Smooth muscle cell (in vitro differentiated cells): ENCODE measurements around the gene IDH2. TPM values are rescaled to one million over a fixed set of nuclear protein-coding genes. Genes with fewer than 3 reads are reported as not detected.

Experiments used
- DNase-seq: peaks from one replicate; lab custom pipeline; 2025; ENCODE audit not compliant: unreplicated experiment; lab: John Stamatoyannopoulos, UW
- H2AFZ ChIP-seq: fragments of 200-600 bp; sonication (generic); 2 replicates; pipeline ENCODE4 v1.6.0; 2016; ENCODE audit warnings: antibody characterized with exemption, low read depth, mild to moderate bottlenecking
- H3F3A ChIP-seq: fragments of 200-600 bp; sonication (generic); 2 replicates; pipeline ENCODE4 v1.6.0; 2017; ENCODE audit warnings: antibody characterized with exemption, low read depth
- H3K27ac ChIP-seq: fragments of 200-600 bp; sonication (generic); 2 replicates; pipeline ENCODE4 v1.5.1; 2016; ENCODE audit warnings: low read depth, mild to moderate bottlenecking
- H3K27me3 ChIP-seq: fragments of 200-600 bp; sonication (generic); 2 replicates; pipeline ENCODE4 v1.6.1; 2016; ENCODE audit warnings: low read depth, mild to moderate bottlenecking
- H3K36me3 ChIP-seq: fragments of 200-600 bp; sonication (generic); 2 replicates; pipeline ENCODE4 v1.5.1; 2016; ENCODE audit warnings: low read depth
- H3K4me1 ChIP-seq: fragments of 200-600 bp; sonication (generic); 2 replicates; pipeline ENCODE4 v1.5.1; 2016; ENCODE audit warnings: low read depth
- H3K4me2 ChIP-seq: fragments of 200-600 bp; sonication (generic); 2 replicates; pipeline ENCODE4 v1.6.0; 2016; ENCODE audit warnings: mild to moderate bottlenecking
- H3K4me3 ChIP-seq: fragments of 200-600 bp; sonication (generic); 2 replicates; pipeline ENCODE4 v1.5.1; 2016; ENCODE audit warnings: mild to moderate bottlenecking
- H3K79me2 ChIP-seq: fragments of 200-600 bp; sonication (generic); 2 replicates; pipeline ENCODE4 v1.6.0; 2016; ENCODE audit warnings: low read depth, mild to moderate bottlenecking
- H3K9ac ChIP-seq: fragments of 200-600 bp; sonication (generic); 2 replicates; pipeline ENCODE4 v1.6.0; 2016; ENCODE audit warnings: low read depth
- H3K9me3 ChIP-seq: fragments of 200-600 bp; sonication (generic); replicated peaks from 2 replicates; pipeline ENCODE4 v1.5.1; 2016; ENCODE audit warnings: low read depth
- H4K20me1 ChIP-seq: fragments of 200-600 bp; sonication (generic); 2 replicates; pipeline ENCODE4 v1.6.0; 2016; ENCODE audit warnings: low read depth
- CTCF ChIP-seq: fragments of 200-600 bp; sonication (generic); IDR thresholded peaks from 2 replicates; pipeline ENCODE4 v1.5.1; 2017; ENCODE audit warnings: borderline replicate concordance, mild to moderate bottlenecking, antibody characterized with exemption; ENCODE audit not compliant: insufficient read depth, poor library complexity, severe bottlenecking
- WGBS: methylation state at CpG from one replicate; pipeline ENCODE4 v1.1.7; 2016; ENCODE audit warnings: low lambda C conversion rate; 5-methylcytosine and 5-hydroxymethylcytosine counted together
- polyA plus RNA-seq: library from polyadenylated mRNA; unstranded; fragments of >200 nt; fragmentation: Nextera tagmentation; extraction: Ambion mirVana; gene quantifications from 2 replicates; pipeline ENCODE4 v1.2.1, GENCODE V29; 2016
- total RNA-seq: library from RNA; depleted of rRNA; stranded (reverse); fragments of >200 nt; gene quantifications from 2 replicates; pipeline ENCODE4 v1.2.3, GENCODE V29; 2014

The IDH2 gene
- total and polyA plus RNA-seq, 2 experiments from 2014 or later, result 67.9 to 278 TPM

GRCh38 chr15:90042766-90043529, 59.3 kb downstream of the IDH2 start:
- H3K79me2 ChIP-seq, result peaks cover 15% of the 10 kb centered on the region
- H3K9me3 ChIP-seq, result no peaks in the 10 kb centered on the region
- DNase-seq, result no peak
- peaks cover 26% of the 10 kb centered on the region for H3K4me1 ChIP-seq
- no peak for TF ChIP-seq CTCF
- no peak overlapping the region for H2AFZ ChIP-seq
- H3K9ac ChIP-seq, result no peak overlapping the region
- H3K27me3 ChIP-seq, result no peaks in the 10 kb centered on the region
- peaks cover 39% of the 10 kb centered on the region for H4K20me1 ChIP-seq
- WGBS, result 93% methylated on average over 26 of the region's 27 CpGs
- H3K36me3 ChIP-seq, result no peaks in the 10 kb centered on the region
- no peaks in the 10 kb centered on the region for H3F3A ChIP-seq
- no peak overlapping the region for H3K4me2 ChIP-seq
- H3K4me3 ChIP-seq, result no peak overlapping the region
- no peak overlapping the region for H3K27ac ChIP-seq

- Histone ChIP-seq H4K20me1 (peaks cover 34% of the 10 kb centered on the region), H3K79me2 (peaks cover 20% of the 10 kb centered on the region), H3K27ac (no peak overlapping the region), H3K4me3 (no peak overlapping the region), H3K27me3 (no peaks in the 10 kb centered on the region), H3K36me3 (no peaks in the 10 kb centered on the region), H3K9ac (no peak overlapping the region), H3K9me3 (no peaks in the 10 kb centered on the region), H3F3A (no peaks in the 10 kb centered on the region), H3K4me2 (no peak overlapping the region), H2AFZ (no peak overlapping the region), H3K4me1 (peaks cover 30% of the 10 kb centered on the region)
- DNase-seq, result no peak
- TF ChIP-seq CTCF, result no peak
- WGBS, result 96% methylated on average over 12 of the region's 12 CpGs
These were observed 59.9 kb downstream of the IDH2 start for GRCh38 chr15:90042356-90042755.

GRCh38 chr15:90040618-90041017, 61.6 kb downstream of the IDH2 start:
- no peak for TF ChIP-seq CTCF
- WGBS, result 87% methylated on average over 6 of the region's 6 CpGs

GRCh38 chr15:90039996-90040395, 62.3 kb downstream of the IDH2 start:
- H3K4me1 ChIP-seq, result peaks cover 45% of the 10 kb centered on the region
- no peak overlapping the region for H3K4me2 ChIP-seq
- WGBS, result 93% methylated on average over 5 of the region's 5 CpGs
- no peak overlapping the region for H3K4me3 ChIP-seq
- no peak for TF ChIP-seq CTCF
- H3K36me3 ChIP-seq, result no peaks in the 10 kb centered on the region
- no peaks in the 10 kb centered on the region for H3K27me3 ChIP-seq
- H3F3A ChIP-seq, result no peaks in the 10 kb centered on the region
- H3K9me3 ChIP-seq, result no peaks in the 10 kb centered on the region
- no peak overlapping the region for H2AFZ ChIP-seq
- H3K9ac ChIP-seq, result no peak overlapping the region
- peaks cover 30% of the 10 kb centered on the region for H3K79me2 ChIP-seq
- no peak overlapping the region for H3K27ac ChIP-seq
- H4K20me1 ChIP-seq, result peaks cover 21% of the 10 kb centered on the region
- DNase-seq, result no peak

More at GRCh38 chr15:90040618-90041017, 61.6 kb downstream of the IDH2 start:
- Histone ChIP-seq H3K9me3 (no peaks in the 10 kb centered on the region), H3F3A (no peaks in the 10 kb centered on the region), H2AFZ (no peak overlapping the region), H3K27me3 (no peaks in the 10 kb centered on the region), H3K9ac (no peak overlapping the region), H3K27ac (no peak overlapping the region), H4K20me1 (peaks cover 24% of the 10 kb centered on the region), H3K36me3 (no peaks in the 10 kb centered on the region), H3K79me2 (peaks cover 30% of the 10 kb centered on the region), H3K4me1 (peaks cover 39% of the 10 kb centered on the region), H3K4me2 (no peak overlapping the region), H3K4me3 (no peak overlapping the region)
- DNase-seq, result no peak
